ENCODE measurements around the gene LRFN4. TPM values are rescaled to one million over a fixed set of nuclear protein-coding genes. Genes with fewer than 3 reads are reported as not detected.

The LRFN4 gene
- total RNA-seq, 1 donor from 2014 or later: 25.6 TPM

- DNase-seq (ENCODE audit: low spot score): no peak
Measured at GRCh38 chr11:66887526-66887925, 30.7 kb downstream of the LRFN4 start.

- no peak for DNase-seq (ENCODE audit: low spot score)
Measured at GRCh38 chr11:66888282-66888681, 31.4 kb downstream of the LRFN4 start.

DNA sequence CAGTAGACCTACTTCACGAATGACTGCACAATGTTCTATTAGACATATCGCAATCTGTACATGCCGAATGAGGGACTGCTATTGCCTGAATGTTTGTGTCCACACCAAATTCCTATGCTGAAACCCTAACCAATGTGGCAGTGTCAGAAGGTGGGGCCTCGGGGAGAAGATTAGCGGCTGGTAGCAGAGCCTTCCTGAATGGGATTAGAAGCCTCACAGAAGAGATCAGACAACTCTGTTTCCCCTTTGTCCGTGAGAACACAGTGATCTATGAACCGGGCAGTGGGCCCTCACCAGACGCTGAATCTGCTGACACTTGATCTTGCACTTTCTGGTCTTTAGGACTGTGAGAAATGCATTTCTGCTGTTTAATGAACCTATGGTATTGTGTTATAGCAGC, 33.1 kb downstream of the LRFN4 start:
- no peak for DNase-seq (ENCODE audit: low spot score)

GRCh38 chr11:66891851-66892660, 35.2 kb downstream of the LRFN4 start:
- DNase-seq (ENCODE audit: low spot score): no peak

DNA sequence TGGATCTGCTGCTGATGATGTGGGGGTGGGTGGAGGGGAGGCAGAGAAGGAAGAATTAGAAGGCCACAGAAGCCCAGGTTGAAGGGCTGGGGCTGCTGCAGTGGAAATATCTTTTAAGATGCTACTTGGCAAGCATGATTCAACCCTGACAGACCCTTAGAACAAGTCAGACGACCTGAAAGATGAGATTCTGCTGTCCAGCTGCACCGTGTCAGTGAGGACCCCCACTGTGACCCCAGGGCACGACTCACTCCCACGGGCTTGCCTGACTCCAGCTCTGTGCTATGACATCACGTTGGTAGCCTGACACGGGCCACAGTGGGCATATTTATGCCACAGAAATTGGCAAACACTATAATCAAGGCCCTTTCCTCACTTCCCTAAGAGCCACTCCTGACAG, 36.0 kb downstream of the LRFN4 start:
- no peak for DNase-seq (ENCODE audit: low spot score)

DNA sequence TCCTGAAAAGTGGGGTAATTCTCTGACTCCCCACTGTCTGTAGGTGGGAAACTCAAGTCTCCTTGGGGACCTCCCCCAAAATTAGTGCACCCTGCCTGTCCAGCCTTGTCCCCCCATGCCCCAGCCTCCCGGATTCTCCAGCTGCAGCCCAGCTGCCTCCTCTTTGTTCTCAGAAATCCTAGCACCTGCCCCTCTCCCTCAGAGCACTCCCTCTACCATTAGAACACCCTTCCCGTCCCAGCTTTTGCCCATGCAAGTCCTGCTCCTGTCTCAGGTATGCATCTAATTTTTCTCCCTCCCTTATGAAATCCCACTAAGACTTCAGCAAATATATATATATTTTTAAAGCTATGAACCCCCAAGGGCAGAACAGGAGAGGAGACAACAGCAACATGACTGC, 37.3 kb downstream of the LRFN4 start:
- no peak for DNase-seq (ENCODE audit: low spot score)

GRCh38 chr11:66901964-66902390, 45.1 kb downstream of the LRFN4 start:
- DNase-seq (ENCODE audit: low spot score): no peak

GRCh38 chr11:66902486-66903177, 45.8 kb downstream of the LRFN4 start:
- DNase-seq (ENCODE audit: low spot score): no peak

GRCh38 chr11:66904055-66904454, 47.2 kb downstream of the LRFN4 start:
- no peak for DNase-seq (ENCODE audit: low spot score)

DNA sequence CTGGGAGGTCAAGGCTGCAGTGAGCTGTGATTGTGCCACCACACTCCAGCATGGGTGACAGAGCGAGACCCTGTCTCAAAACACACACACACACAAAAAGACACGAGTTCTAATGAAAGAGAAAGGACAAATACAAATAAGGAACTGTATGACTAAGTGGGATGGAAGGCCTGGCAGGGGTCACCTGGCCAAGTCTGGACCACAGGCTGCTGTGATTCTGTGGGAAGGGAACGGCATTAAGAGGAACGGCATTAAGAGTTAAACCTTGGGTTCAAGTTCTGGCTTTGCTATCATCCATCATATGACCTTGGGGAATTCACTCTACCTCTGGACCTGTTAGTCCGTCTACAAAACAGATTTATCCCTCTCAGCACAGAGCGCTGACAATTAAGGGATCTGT, 47.7 kb downstream of the LRFN4 start:
- DNase-seq (ENCODE audit: low spot score): no peak

DNA sequence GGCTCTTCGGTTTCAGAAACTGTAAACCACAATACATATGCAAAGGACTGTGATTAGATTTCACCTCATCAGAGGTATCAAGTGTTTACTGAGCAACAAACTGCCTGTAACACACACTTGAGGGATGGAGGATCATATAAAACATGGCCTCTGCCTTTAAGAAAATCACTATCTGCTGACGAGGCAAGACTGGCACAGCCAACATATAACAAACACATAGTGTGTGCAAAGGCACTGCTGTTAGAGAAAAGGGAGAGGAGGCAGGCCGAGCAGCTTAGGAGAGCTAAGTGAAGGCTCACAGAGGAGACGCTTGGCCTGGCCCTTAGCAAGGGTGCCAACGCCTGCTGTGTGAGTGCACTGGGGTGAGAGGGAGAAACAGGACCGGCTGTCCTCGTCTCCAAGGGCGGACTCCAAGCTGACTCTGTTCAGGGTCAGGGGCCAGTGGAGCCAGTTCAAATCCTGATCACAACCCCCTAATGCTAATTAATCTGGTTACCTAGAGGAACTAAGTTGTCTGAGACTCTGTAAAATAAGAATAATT, 48.2 kb downstream of the LRFN4 start:
- no peak for DNase-seq (ENCODE audit: low spot score)

DNA sequence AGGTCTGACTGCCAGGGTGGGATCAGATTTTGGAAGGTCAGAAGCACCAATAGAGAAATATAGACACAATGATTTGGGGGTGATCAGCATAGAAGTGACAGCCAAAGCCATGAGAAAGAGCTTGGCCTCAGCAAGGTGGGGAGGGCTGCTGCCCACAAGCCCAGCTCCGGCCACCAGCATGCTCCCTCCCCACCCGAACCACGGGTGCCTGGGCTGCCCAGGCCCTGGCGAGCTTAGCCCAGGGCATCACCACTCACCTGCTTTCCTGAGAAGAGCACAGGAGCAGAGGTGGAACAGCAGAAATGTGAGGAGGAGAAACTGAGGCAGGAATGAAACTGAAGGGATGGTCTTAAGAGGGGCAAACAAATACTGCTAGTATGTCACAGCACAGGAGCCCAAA, 48.8 kb downstream of the LRFN4 start:
- no peak for DNase-seq (ENCODE audit: low spot score)

GRCh38 chr11:66906061-66906733, 49.3 kb downstream of the LRFN4 start:
- DNase-seq (ENCODE audit: low spot score): no peak

- no peak for DNase-seq (ENCODE audit: low spot score)
Measured at GRCh38 chr11:66907751-66908630, 51.1 kb downstream of the LRFN4 start.

DNA sequence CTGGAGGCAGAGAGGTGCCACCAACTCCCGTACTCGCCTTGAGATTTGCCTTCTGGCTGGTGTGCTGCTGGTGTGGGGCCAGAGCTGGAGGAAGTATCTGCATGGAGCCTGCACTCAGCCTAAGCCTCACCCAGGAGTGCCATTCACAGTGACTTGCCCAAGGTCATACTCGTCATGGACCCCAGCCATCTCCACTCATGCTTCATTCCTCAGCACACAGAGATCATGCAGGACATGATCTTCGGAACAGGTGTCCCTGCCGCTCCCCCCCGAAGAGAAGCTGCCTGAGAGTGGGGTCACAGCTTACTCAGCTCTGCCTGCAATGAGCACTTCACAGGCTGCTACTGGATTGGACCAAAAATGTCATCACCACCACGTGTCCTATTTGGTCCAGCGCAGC, 52.3 kb downstream of the LRFN4 start:
- no peak for DNase-seq (ENCODE audit: low spot score)

DNA sequence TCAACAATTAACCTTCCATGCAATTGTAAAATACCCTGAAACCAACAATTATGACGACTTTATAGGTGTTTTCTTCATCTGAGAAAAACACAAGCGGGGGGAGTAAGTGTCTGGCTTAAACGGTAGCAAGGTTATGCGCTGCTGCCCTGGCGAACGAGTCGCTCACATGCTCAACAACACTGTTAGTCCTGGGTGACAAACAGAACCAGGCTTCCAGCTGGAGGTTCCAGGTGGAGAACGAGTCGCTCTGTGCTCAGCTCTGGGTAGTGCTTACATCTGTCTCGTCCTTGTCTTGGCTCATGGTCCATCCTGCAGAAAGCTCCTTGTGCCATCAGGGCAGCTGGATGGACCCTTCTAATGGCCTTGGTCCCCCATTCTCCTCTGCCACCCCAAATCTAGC, 53.2 kb downstream of the LRFN4 start:
- no peak for DNase-seq (ENCODE audit: low spot score)

Other genes starting within 250 kb of the LRFN4 start
- gene RBM14, start 240.4 kb upstream of the LRFN4 start, total RNA-seq: 64.0 TPM
- 95.7 TPM for gene RBM4, start 218.4 kb upstream of the LRFN4 start, total RNA-seq
- gene RBM4B, start 179.2 kb upstream of the LRFN4 start, total RNA-seq: 8.0 TPM
- 8.3 TPM for gene SPTBN2, start 127.8 kb upstream of the LRFN4 start, total RNA-seq
- gene RCE1, start 13.6 kb upstream of the LRFN4 start, total RNA-seq: 14.1 TPM
- 220 TPM for gene PC, start 101.3 kb downstream of the LRFN4 start, total RNA-seq
- gene C11orf86, start 118.2 kb downstream of the LRFN4 start, total RNA-seq: 0.64 TPM
- 3.1 TPM for gene SYT12, start 166.1 kb downstream of the LRFN4 start, total RNA-seq
- gene RHOD, start 199.8 kb downstream of the LRFN4 start, total RNA-seq: 22.2 TPM

Measured in mesenteric fat pad (tissue), 1 donor.